Adipocyte (in vitro differentiated cells): Measurements from ENCODE around the gene TRAF5.
A peak's percentile ranks its signal among the peaks of the same experiment; 100 is the strongest.

Experiments used
- DNase-seq: peaks from one replicate; pipeline ENCODE4 v3.0.0-alpha.2; 2015; ENCODE audit warnings: low read depth
- H3K27me3 ChIP-seq: replicated peaks from 2 replicates; pipeline ENCODE4 v1.7.0; 2013; ENCODE audit warnings: mild to moderate bottlenecking, low read length, moderate library complexity; ENCODE audit not compliant: control insufficient read depth, insufficient read depth
- H3K36me3 ChIP-seq: 2 replicates; pipeline ENCODE4 v1.7.0; 2013; ENCODE audit warnings: low read length, mild to moderate bottlenecking, moderate library complexity; ENCODE audit not compliant: control insufficient read depth, insufficient read depth, severe bottlenecking
- H3K4me1 ChIP-seq: 2 replicates; pipeline ENCODE4 v1.7.0; 2013; ENCODE audit warnings: mild to moderate bottlenecking, low read length, moderate library complexity; ENCODE audit not compliant: control insufficient read depth, insufficient read depth
- H3K4me3 ChIP-seq: 2 replicates; pipeline ENCODE4 v1.7.0; 2013; ENCODE audit warnings: mild to moderate bottlenecking, low read length, moderate library complexity
- H3K9ac ChIP-seq: 2 replicates; pipeline ENCODE4 v1.7.0; 2013; ENCODE audit warnings: mild to moderate bottlenecking, low read length, moderate library complexity
- H3K9me3 ChIP-seq: 2 replicates; pipeline ENCODE4 v1.7.0; 2013; ENCODE audit warnings: mild to moderate bottlenecking, low read length, moderate library complexity; ENCODE audit not compliant: control insufficient read depth

TRAF5 gene

DNA sequence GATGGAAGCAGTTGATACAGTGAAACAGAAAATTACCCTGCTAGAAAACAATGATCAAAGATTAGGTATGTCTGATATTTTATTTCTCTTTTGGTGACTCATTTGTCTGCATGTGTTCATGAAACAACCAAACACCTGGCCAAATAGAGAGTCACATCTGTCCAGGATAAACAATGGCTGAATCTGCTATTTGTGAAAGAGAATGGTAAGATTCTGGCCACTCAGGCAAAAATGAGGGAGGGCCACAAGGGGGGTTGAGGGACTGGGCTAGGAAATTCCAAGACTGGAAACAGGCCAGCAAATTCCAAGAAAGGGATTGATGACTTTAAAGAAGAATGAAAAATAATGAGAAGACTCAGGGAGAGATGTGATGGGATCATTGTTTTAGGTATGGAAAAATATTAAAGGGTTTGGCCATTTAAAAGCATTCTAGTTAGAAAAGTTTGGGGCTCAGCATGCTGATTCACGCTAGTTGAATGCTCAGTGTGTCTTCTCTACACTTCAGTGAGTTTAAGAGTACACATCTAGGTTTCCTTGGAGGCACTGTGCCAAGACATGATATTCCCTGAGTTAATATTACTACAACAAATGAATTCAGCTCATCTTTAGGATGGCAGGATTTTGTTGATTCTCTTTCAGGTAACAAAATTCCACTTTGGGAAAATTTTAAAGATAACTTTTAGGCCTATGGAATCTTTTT lies 44.9 kb downstream of the TRAF5 start:
- Histone ChIP-seq H3K9ac (no peak overlapping the region), H3K27me3 (no peaks in the 10 kb centered on the region), H3K4me1 (no peaks in the 10 kb centered on the region), H3K9me3 (no peaks in the 10 kb centered on the region), H3K4me3 (no peak overlapping the region), H3K36me3 (no peaks in the 10 kb centered on the region)
- DNase-seq = no peak

- Histone ChIP-seq H3K4me3 (no peak overlapping the region), H3K4me1 (no peaks in the 10 kb centered on the region), H3K27me3 (no peaks in the 10 kb centered on the region), H3K36me3 (no peaks in the 10 kb centered on the region), H3K9ac (no peak overlapping the region), H3K9me3 (no peaks in the 10 kb centered on the region)
- DNase-seq = no peak
These were observed 45.8 kb downstream of the TRAF5 start for GRCh38 chr1:211372463-211372862.

- Histone ChIP-seq H3K9me3 (no peaks in the 10 kb centered on the region), H3K4me1 (peaks cover 3% of the 10 kb centered on the region), H3K36me3 (no peaks in the 10 kb centered on the region), H3K9ac (no peak overlapping the region), H3K27me3 (no peaks in the 10 kb centered on the region), H3K4me3 (no peak overlapping the region)
- no peak for DNase-seq
These were observed 48.6 kb downstream of the TRAF5 start for GRCh38 chr1:211375146-211375818.

GRCh38 chr1:211375949-211376348 lies 49.3 kb downstream of the TRAF5 start:
- Histone ChIP-seq H3K9me3 (no peaks in the 10 kb centered on the region), H3K4me3 (no peak overlapping the region), H3K4me1 (peaks cover 3% of the 10 kb centered on the region), H3K27me3 (no peaks in the 10 kb centered on the region), H3K36me3 (no peaks in the 10 kb centered on the region), H3K9ac (no peak overlapping the region)
- DNase-seq = no peak

DNA sequence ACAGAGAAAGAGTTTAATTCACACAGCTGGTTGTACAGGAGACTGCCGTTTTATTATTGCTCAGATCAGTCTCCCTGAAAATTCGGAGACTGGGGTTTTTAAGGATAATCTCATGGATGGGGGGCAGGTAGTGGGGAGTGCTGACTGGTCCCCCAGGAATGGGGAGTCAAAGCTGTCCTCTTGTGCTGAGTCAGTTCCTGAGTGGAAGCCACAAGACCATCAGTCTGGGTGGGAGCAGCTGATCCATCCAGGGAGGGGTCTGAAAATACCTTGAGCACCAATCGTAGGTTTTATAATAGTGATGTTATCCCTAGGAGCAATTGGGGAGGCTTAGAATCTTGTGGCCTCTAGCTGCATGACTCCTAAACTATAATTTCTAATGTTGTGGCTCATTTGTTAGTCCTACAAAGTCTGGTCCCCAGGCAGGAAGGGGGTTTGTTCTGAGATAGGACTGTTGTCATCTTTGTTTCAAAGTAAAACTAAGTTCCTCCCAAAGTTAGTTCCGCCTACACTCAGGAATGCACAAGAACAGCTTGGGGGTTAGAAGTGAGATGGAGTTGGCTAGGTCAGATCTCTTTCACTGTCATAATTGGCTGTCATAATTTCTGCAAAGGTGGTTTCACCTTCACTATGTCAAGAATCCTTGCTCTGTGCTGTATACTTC lies 50.3 kb downstream of the TRAF5 start:
- H3K36me3 ChIP-seq = no peaks in the 10 kb centered on the region
- no peaks in the 10 kb centered on the region for H3K27me3 ChIP-seq
- H3K9ac ChIP-seq = no peak overlapping the region
- no peaks in the 10 kb centered on the region for H3K9me3 ChIP-seq
- peaks cover 3% of the 10 kb centered on the region for H3K4me1 ChIP-seq
- DNase-seq = no peak
- no peak overlapping the region for H3K4me3 ChIP-seq

GRCh38 chr1:211377539-211378450 lies 51.2 kb downstream of the TRAF5 start:
- H3K9ac ChIP-seq = no peak overlapping the region
- H3K4me1 ChIP-seq = peaks cover 3% of the 10 kb centered on the region
- H3K9me3 ChIP-seq = no peaks in the 10 kb centered on the region
- H3K4me3 ChIP-seq = no peak overlapping the region
- no peaks in the 10 kb centered on the region for H3K36me3 ChIP-seq
- DNase-seq = no peak
- H3K27me3 ChIP-seq = no peaks in the 10 kb centered on the region

DNA sequence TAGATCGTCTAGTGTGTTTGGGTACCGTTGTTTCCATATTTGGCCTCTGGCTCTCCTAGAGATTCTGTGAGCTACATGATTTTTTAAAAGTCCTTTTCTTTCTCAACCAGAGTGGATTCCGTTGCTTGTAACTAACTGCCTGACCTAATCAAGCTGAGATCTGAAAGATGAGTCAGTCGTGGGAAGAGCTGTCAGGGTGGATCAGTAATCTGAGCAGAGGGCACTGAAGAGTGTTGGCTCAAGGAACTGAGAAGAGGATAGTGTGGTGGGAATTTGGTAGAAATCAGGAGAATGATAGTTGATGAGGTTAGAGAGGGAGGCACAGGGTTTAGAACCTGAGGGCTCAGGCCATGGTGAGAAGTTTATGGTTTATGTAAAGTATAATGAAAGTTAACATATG lies 52.2 kb downstream of the TRAF5 start:
- H3K36me3 ChIP-seq = no peaks in the 10 kb centered on the region
- no peaks in the 10 kb centered on the region for H3K9me3 ChIP-seq
- DNase-seq = peak; percentile 52
- peaks cover 11% of the 10 kb centered on the region for H3K4me1 ChIP-seq
- H3K9ac ChIP-seq = peak overlapping the region; percentile 9
- no peaks in the 10 kb centered on the region for H3K27me3 ChIP-seq
- peak overlapping the region; percentile 20 for H3K4me3 ChIP-seq

GRCh38 chr1:211379446-211379845 lies 52.8 kb downstream of the TRAF5 start:
- H3K4me1 ChIP-seq = peaks cover 13% of the 10 kb centered on the region
- no peaks in the 10 kb centered on the region for H3K27me3 ChIP-seq

GRCh38 chr1:211381481-211382181 lies 55.0 kb downstream of the TRAF5 start:
- Histone ChIP-seq H3K4me3 (peak overlapping the region; percentile 86), H3K9me3 (no peaks in the 10 kb centered on the region), H3K36me3 (no peaks in the 10 kb centered on the region), H3K9ac (peak overlapping the region; percentile 87), H3K27me3 (no peaks in the 10 kb centered on the region), H3K4me1 (peaks cover 15% of the 10 kb centered on the region)
- no peak for DNase-seq

More at GRCh38 chr1:211379446-211379845, 52.8 kb downstream of the TRAF5 start:
- Histone ChIP-seq H3K36me3 (no peaks in the 10 kb centered on the region), H3K9me3 (no peaks in the 10 kb centered on the region), H3K9ac (no peak overlapping the region), H3K4me3 (no peak overlapping the region)
- DNase-seq = no peak

- H3K9ac ChIP-seq = peak overlapping the region; percentile 87
- H3K36me3 ChIP-seq = no peaks in the 10 kb centered on the region
- H3K4me1 ChIP-seq = peaks cover 21% of the 10 kb centered on the region
- H3K4me3 ChIP-seq = peak overlapping the region; percentile 86
- DNase-seq = no peak
- H3K9me3 ChIP-seq = no peaks in the 10 kb centered on the region
- no peaks in the 10 kb centered on the region for H3K27me3 ChIP-seq
These were observed 55.6 kb downstream of the TRAF5 start for GRCh38 chr1:211382182-211382713.
